ENCODE measurements around the gene ADARB1. TPM values are rescaled to one million over a fixed set of nuclear protein-coding genes. Genes with fewer than 3 reads are reported as not detected.

The ADARB1 gene
- total RNA-seq, 2 donors from 2014 or later, result 8.7 to 9.3 TPM

GRCh38 chr21:45220714-45221490, 146.5 kb downstream of the ADARB1 start:
- H3K9me3 ChIP-seq, result no peaks in the 10 kb centered on the region
- no peak overlapping the region for H3K4me3 ChIP-seq
- DNase-seq, result no peak
- no peak overlapping the region for H3K9ac ChIP-seq (ENCODE audit: low read depth in 2 of 2, low read length in 2 of 2)
- H3K4me1 ChIP-seq, result no peaks in the 10 kb centered on the region
- no peak overlapping the region for H3K27ac ChIP-seq
- intact Hi-C loops (cut with DNase I), result no loop called here
- no peak for TF ChIP-seq CTCF (IDR thresholded peaks at IDR 0.05)
- H3K27me3 ChIP-seq, result no peaks in the 10 kb centered on the region
- H3K36me3 ChIP-seq, result no peaks in the 10 kb centered on the region

GRCh38 chr21:45222001-45222400, 147.6 kb downstream of the ADARB1 start:
- no peak for TF ChIP-seq CTCF (IDR thresholded peaks at IDR 0.05)
- Histone ChIP-seq H3K4me3 (no peak overlapping the region), H3K4me1 (no peaks in the 10 kb centered on the region), H3K36me3 (no peaks in the 10 kb centered on the region), H3K27me3 (no peaks in the 10 kb centered on the region), H3K27ac (no peak overlapping the region), H3K9ac (ENCODE audit: low read depth in 2 of 2, low read length in 2 of 2) (no peak overlapping the region), H3K9me3 (no peaks in the 10 kb centered on the region)
- intact Hi-C loops (cut with DNase I), result no loop called here
- DNase-seq, result no peak

- no peak for TF ChIP-seq CTCF (IDR thresholded peaks at IDR 0.05)
- Histone ChIP-seq H3K4me3 (no peak overlapping the region), H3K27me3 (no peaks in the 10 kb centered on the region), H3K4me1 (no peaks in the 10 kb centered on the region), H3K36me3 (no peaks in the 10 kb centered on the region), H3K27ac (no peak overlapping the region), H3K9me3 (no peaks in the 10 kb centered on the region), H3K9ac (ENCODE audit: low read depth in 2 of 2, low read length in 2 of 2) (no peak overlapping the region)
- intact Hi-C loops (cut with DNase I), result no loop called here
- DNase-seq, result no peak
These were observed 149.1 kb downstream of the ADARB1 start for GRCh38 chr21:45223236-45224185.

GRCh38 chr21:45224189-45224938, 150.0 kb downstream of the ADARB1 start:
- DNase-seq, result no peak
- no peaks in the 10 kb centered on the region for H3K4me1 ChIP-seq
- TF ChIP-seq CTCF (IDR thresholded peaks at IDR 0.05), result no peak
- no peaks in the 10 kb centered on the region for H3K9me3 ChIP-seq
- H3K27ac ChIP-seq, result no peak overlapping the region
- H3K27me3 ChIP-seq, result no peaks in the 10 kb centered on the region
- intact Hi-C loops (cut with DNase I), result no loop called here
- no peaks in the 10 kb centered on the region for H3K36me3 ChIP-seq
- H3K9ac ChIP-seq (ENCODE audit: low read depth in 2 of 2, low read length in 2 of 2), result no peak overlapping the region
- no peak overlapping the region for H3K4me3 ChIP-seq
